ENCODE data around the gene CADPS.

CADPS gene

GRCh38 chr3:62548528-62549205 lies 326.5 kb downstream of the CADPS start:
- no peak for DNase-seq

- DNase-seq, result no peak
Observed at GRCh38 chr3:62546266-62546665, 328.9 kb downstream of the CADPS start.

- no peak for DNase-seq
Observed at GRCh38 chr3:62542185-62542584, 333.0 kb downstream of the CADPS start.

- DNase-seq, result no peak
Observed at GRCh38 chr3:62539762-62540161, 335.5 kb downstream of the CADPS start.

GRCh38 chr3:62538691-62539356 lies 336.4 kb downstream of the CADPS start:
- DNase-seq, result no peak

GRCh38 chr3:62534326-62534725 lies 340.9 kb downstream of the CADPS start:
- DNase-seq, result no peak

GRCh38 chr3:62532796-62533195 lies 342.4 kb downstream of the CADPS start:
- DNase-seq, result no peak

GRCh38 chr3:62531981-62532380 lies 343.2 kb downstream of the CADPS start:
- DNase-seq, result no peak

- no peak for DNase-seq
Observed at GRCh38 chr3:62531493-62531892, 343.7 kb downstream of the CADPS start.

- DNase-seq, result no peak
Observed at GRCh38 chr3:62529230-62529629, 346.0 kb downstream of the CADPS start.

GRCh38 chr3:62527474-62527873 lies 347.7 kb downstream of the CADPS start:
- no peak for DNase-seq

GRCh38 chr3:62525281-62525680 lies 349.9 kb downstream of the CADPS start:
- DNase-seq, result no peak

GRCh38 chr3:62523672-62524071 lies 351.5 kb downstream of the CADPS start:
- no peak for DNase-seq

GRCh38 chr3:62521464-62522105 lies 353.6 kb downstream of the CADPS start:
- no peak for DNase-seq

GRCh38 chr3:62503516-62503915 lies 371.7 kb downstream of the CADPS start:
- DNase-seq, result peak; percentile 39

- DNase-seq, result no peak
Observed at GRCh38 chr3:62502315-62503300, 372.6 kb downstream of the CADPS start.

- DNase-seq, result no peak
Observed at GRCh38 chr3:62501289-62501668, 373.9 kb downstream of the CADPS start.

- DNase-seq, result no peak
Observed at GRCh38 chr3:62500556-62501288, 374.5 kb downstream of the CADPS start.

GRCh38 chr3:62497156-62497555 lies 378.1 kb downstream of the CADPS start:
- no peak for DNase-seq

- DNase-seq, result no peak
Observed at GRCh38 chr3:62496503-62496902, 378.7 kb downstream of the CADPS start.

- DNase-seq, result no peak
Observed at GRCh38 chr3:62493109-62493801, 382.0 kb downstream of the CADPS start.

GRCh38 chr3:62482961-62483360 lies 392.3 kb downstream of the CADPS start:
- no peak for DNase-seq
